Measurements from ENCODE around the gene RGS1.
A peak's percentile ranks its signal among the peaks of the same experiment; 100 is the strongest.

RGS1 gene

DNA sequence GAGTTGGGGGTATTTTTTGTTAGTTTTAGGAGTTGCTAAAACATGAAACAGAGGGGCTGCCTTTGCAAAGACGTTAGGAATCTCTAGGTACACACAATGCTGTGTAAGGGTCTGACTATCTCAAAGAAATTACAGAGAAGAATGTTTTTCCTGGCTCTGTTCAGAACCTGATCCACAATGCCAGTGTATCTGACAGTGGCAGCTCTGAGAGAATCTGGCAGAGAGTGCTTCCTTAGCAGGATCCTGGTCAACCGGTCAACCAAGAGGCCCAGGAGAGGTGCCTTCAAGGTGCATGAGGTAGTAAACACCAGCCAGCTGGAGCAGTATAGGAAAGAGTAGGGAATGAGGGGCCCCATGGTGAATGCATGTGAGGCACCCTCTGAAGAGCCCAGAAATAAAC is 40.9 kb upstream of the RGS1 start:
- TF ChIP-seq, protein P1, sequence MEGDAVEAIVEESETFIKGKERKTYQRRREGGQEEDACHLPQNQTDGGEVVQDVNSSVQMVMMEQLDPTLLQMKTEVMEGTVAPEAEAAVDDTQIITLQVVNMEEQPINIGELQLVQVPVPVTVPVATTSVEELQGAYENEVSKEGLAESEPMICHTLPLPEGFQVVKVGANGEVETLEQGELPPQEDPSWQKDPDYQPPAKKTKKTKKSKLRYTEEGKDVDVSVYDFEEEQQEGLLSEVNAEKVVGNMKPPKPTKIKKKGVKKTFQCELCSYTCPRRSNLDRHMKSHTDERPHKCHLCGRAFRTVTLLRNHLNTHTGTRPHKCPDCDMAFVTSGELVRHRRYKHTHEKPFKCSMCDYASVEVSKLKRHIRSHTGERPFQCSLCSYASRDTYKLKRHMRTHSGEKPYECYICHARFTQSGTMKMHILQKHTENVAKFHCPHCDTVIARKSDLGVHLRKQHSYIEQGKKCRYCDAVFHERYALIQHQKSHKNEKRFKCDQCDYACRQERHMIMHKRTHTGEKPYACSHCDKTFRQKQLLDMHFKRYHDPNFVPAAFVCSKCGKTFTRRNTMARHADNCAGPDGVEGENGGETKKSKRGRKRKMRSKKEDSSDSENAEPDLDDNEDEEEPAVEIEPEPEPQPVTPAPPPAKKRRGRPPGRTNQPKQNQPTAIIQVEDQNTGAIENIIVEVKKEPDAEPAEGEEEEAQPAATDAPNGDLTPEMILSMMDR (IDR thresholded peaks at IDR 0.05; ENCODE audit: borderline replicate concordance, insufficient read depth, low read depth, low read length), result no peak

DNA sequence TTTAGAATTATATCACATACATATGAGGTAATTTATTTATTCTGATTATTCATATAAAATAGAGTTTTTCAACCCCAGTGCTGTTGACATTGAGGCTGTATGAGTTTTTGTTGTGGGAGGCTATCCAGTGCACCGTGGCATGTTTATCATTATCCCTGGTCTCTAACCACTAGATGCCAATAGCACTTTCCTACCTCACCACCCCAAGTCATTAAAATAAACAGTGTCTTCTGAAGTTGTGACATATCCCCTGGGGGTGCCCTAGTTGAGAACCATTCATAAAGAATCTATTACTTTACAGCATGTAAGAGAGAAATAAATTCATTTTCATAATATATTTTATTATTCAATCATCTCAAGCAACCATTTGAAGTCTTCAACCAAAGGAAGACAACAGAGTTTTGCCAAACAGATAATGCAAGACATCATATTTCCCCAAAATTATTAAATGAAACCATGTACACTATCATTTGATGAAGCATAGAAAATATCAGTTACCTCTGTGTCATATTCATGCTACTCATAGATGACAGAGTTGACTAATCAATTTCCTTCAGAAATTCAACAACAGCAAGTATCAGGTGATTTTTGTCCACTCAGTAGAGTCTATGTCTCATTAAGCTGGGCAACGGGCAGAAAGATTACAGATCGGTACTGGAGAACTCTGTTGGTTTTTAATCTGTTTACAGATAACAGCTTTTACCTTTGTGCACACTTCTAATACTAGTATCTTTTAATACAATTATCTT is 39.5 kb upstream of the RGS1 start:
- no peak overlapping the region for H3K4me3 ChIP-seq (ENCODE audit: low read depth, low read length)
- TF ChIP-seq, protein P1 (IDR thresholded peaks at IDR 0.05; ENCODE audit: borderline replicate concordance, insufficient read depth, low read depth, low read length), result no peak

More for the DNA sequence above, 40.9 kb upstream of the RGS1 start:
- no peak overlapping the region for H3K4me3 ChIP-seq (ENCODE audit: low read depth, low read length)

DNA sequence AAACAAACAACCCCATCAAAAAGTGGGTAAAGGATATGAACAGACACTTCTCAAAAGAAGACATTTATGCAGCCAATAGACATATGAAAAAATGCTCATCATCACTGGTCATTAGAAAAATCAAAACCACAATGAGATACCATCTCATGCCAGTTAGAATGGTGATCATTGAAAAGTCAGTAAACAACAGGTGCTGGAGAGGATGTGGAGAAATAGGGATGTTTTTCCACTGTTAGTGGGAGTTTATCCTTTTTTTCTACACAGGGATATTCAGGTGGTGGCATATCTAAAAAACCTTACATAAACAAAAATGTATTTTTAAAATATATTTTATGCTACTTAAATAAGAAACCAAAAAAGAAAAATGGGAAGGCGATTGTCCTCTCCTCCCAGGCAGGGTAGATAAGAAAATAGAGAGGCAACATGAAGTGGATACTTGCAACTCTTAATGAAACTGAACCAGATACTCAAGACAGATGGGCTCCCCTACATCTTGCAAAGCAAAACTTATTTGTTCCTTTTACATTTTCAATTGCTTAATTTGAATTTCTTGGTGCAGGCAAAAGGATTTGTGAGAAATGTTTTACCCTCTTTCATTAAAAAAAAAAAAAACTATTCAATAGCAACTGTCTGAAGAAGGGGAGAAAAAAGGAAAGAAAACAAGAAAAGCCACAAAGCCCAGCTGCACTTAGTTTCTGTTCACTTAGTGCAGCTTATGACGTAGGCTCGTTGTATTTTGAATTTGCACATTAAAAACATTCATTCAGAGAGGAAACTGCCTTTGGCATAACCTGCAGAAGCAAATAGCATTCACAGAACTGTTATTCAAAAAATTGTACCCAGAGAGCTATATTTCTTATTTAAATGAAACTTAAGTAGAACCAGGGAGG is 36.9 kb upstream of the RGS1 start:
- no peak overlapping the region for H3K4me3 ChIP-seq (ENCODE audit: low read depth, low read length)

DNA sequence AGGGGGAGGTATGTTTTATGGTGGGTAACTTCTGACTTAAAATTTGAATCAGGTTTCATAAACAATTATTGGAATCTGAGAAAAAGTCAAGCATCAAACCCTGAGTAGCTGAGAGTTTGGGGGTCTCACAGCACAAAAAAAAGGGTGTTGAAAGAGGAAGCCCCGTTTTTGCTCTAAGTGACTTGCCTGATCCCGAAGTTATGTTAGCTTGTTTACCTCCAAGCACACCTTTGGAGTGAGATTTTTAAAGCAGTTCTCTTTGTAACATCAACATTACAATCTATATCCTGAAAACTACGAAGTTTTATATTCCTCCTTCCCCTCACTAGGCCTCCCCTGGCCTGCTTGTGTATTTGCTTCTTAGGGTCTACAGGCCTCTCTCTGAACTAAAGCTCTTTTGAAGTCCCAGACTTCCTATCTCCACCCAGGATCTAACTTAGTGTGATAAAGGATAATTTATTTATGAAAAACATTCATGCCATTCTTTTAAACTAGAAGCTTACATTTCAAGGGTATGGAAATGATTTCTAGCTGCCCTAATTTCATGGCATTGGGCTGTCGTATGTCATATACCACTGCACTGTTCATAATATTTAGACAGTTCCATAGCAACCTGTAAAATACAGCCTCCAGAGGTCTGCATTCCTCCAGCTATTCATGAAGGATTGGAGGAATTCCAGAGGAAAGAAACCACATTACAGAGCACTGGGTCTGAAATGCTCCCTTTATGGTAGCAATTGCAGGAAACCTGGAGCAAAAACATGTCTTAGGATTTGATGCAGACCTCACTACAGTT is 36.1 kb upstream of the RGS1 start:
- H3K4me3 ChIP-seq (ENCODE audit: low read depth, low read length), result no peak overlapping the region
- TF ChIP-seq, protein P1 (IDR thresholded peaks at IDR 0.05; ENCODE audit: borderline replicate concordance, insufficient read depth, low read depth, low read length), result no peak

More for the DNA sequence above, 36.9 kb upstream of the RGS1 start:
- TF ChIP-seq, protein P1 (IDR thresholded peaks at IDR 0.05; ENCODE audit: borderline replicate concordance, insufficient read depth, low read depth, low read length), result no peak

DNA sequence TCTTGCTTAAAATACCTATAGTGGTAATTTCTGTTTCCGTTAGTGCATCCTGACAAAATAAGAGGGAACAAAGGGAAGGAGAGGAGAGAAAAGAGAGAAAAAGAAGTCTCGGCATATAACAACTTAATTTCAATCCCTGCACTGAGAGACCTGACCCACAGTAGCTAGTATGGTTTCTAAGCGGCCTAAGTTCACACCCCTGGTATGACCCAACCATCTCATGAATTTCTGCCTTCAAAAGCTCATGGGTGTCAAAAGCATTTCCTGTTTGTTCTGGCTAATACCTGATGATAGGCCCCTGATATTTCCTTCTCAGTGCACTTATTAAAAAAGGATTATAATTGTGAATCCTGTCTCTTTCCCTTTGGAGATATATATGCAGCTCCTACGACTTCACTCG is 32.1 kb upstream of the RGS1 start:
- H3K4me3 ChIP-seq (ENCODE audit: low read depth, low read length), result no peak overlapping the region
- TF ChIP-seq, protein P1 (IDR thresholded peaks at IDR 0.05; ENCODE audit: borderline replicate concordance, insufficient read depth, low read depth, low read length), result no peak

DNA sequence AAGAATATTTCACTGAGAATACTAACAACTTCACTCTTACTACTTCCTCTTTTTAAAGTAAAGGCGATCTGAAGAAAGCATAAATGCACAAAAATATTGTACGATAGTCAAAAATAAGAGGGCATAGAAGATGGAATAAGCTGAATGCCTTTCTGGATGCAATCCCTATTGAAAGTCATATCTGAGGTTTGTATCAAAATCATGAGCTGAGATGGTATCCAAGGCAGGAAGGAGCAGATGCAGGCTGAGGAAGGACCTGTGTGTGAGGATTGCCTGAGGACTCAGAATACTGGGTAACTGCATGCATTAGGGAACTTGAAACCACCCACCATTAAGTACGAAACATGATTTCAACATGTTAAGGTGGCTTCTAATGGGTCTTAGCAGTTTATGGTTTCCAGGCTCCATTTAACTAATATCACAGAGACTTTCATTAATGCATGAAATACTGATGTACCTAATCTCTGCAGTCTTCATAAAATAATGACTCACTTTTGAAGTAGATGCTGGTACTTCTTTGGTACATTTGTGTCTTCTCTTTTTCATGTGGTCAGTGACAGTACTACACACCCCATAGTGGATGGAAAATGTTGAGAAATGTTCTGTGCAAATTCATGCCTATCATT is 29.6 kb upstream of the RGS1 start:
- TF ChIP-seq, protein P1 (IDR thresholded peaks at IDR 0.05; ENCODE audit: borderline replicate concordance, insufficient read depth, low read depth, low read length), result peak; percentile 10; the same call in 1 of the 2 replicates
- no peak overlapping the region for H3K4me3 ChIP-seq (ENCODE audit: low read depth, low read length)

Measured in GM12875 (cell line).